Cortex of kidney (tissue), 1 donor: Measurements from ENCODE around the gene TBC1D20.
"Not testable (repeated sequence)": the region's sequence is repeated elsewhere in the genome, so short reads cannot be mapped to it uniquely, and the experiment has no call there.

Source experiments
- DNase-seq: peaks from one replicate; lab custom pipeline; 2025; lab: John Stamatoyannopoulos, UW

The TBC1D20 gene

GRCh38 chr20:401682-402495 is 60.4 kb downstream of the TBC1D20 start:
- no peak for DNase-seq

GRCh38 chr20:400454-401275 is 61.7 kb downstream of the TBC1D20 start:
- no peak for DNase-seq

- no peak for DNase-seq
Observed at GRCh38 chr20:400128-400453, 62.2 kb downstream of the TBC1D20 start.

GRCh38 chr20:399182-399707 is 63.1 kb downstream of the TBC1D20 start:
- DNase-seq: no peak

- DNase-seq: no peak
Observed at GRCh38 chr20:397432-398237, 64.7 kb downstream of the TBC1D20 start.

GRCh38 chr20:396619-397431 is 65.5 kb downstream of the TBC1D20 start:
- DNase-seq: no peak

- DNase-seq: no peak
Observed at GRCh38 chr20:396252-396618, 66.1 kb downstream of the TBC1D20 start.

- not testable (repeated sequence) for DNase-seq
Observed at GRCh38 chr20:393296-393695, 69.0 kb downstream of the TBC1D20 start.

GRCh38 chr20:391041-391711 is 71.2 kb downstream of the TBC1D20 start:
- DNase-seq: no peak

GRCh38 chr20:389220-389619 is 73.1 kb downstream of the TBC1D20 start:
- no peak for DNase-seq

- no peak for DNase-seq
Observed at GRCh38 chr20:388034-388994, 74.0 kb downstream of the TBC1D20 start.

GRCh38 chr20:387520-387919 is 74.8 kb downstream of the TBC1D20 start:
- DNase-seq: no peak

GRCh38 chr20:386634-387033 is 75.7 kb downstream of the TBC1D20 start:
- not testable (repeated sequence) for DNase-seq
